PC-9 (cell line): Measurements from ENCODE around the gene VENTX. TPM values are rescaled to one million over a fixed set of nuclear protein-coding genes. Genes with fewer than 3 reads are reported as not detected.
A peak's percentile ranks its signal among the peaks of the same experiment; 100 is the strongest.

ENCODE experiments used
- BruUV-seq: library from RNA; stranded (reverse); fragments of 400-500 nt; replicated peaks from 2 replicates; lab custom pipeline; 2021; lab: Mats Ljungman, UMichigan
- CTCF ChIA-PET: fragments of 300-600 bp; sonication (Branson Sonifier 250); formaldehyde crosslinking; loops from one replicate; lab custom pipeline; 2022; ENCODE audit warnings: antibody characterized with exemption; lab: Charles Lee
- POLR2A ChIA-PET: fragments of 300-600 bp; sonication (Branson Sonifier 250); formaldehyde crosslinking; loops from one replicate; lab custom pipeline; 2022; ENCODE audit warnings: antibody characterized with exemption; ENCODE audit not compliant: unreplicated experiment; lab: Charles Lee
- DNase-seq, 2 experiments: peaks; one replicate each; pipeline versions ENCODE4 v3.0.0 to v3.0.0-alpha.2; 2015 to 2022; ENCODE audit warnings: mixed read lengths in 1 of 2
- H2AFZ ChIP-seq: fragments of 200-600 bp; sonication (generic); 2 replicates; pipeline ENCODE4 v1.8.1; 2017; ENCODE audit warnings: antibody characterized with exemption
- H3F3A ChIP-seq: fragments of 200-600 bp; sonication (generic); 2 replicates; pipeline ENCODE4 v1.8.1; 2017; ENCODE audit warnings: antibody characterized with exemption, mild to moderate bottlenecking, low read depth; ENCODE audit not compliant: insufficient read depth
- H3K27ac ChIP-seq: fragments of 200-600 bp; sonication (generic); 2 replicates; pipeline ENCODE4 v1.6.1; 2016; ENCODE audit warnings: mixed run types
- H3K27me3 ChIP-seq: fragments of 200-600 bp; sonication (generic); 2 replicates; pipeline ENCODE4 v1.6.1; 2016; ENCODE audit warnings: low read depth, mixed run types; ENCODE audit not compliant: insufficient read depth
- H3K36me3 ChIP-seq: fragments of 200-600 bp; sonication (generic); 2 replicates; pipeline ENCODE4 v1.6.1; 2016; ENCODE audit warnings: low read depth, mixed run types
- H3K4me1 ChIP-seq: fragments of 200-600 bp; sonication (generic); replicated peaks from 2 replicates; pipeline ENCODE4 v1.6.1; 2016; ENCODE audit warnings: mixed run types; ENCODE audit not compliant: insufficient read depth
- H3K4me2 ChIP-seq: fragments of 200-600 bp; sonication (generic); 2 replicates; pipeline ENCODE4 v1.6.1; 2017; ENCODE audit warnings: mixed run types
- H3K4me3 ChIP-seq: fragments of 200-600 bp; sonication (generic); 2 replicates; pipeline ENCODE4 v1.6.1; 2016; ENCODE audit warnings: mixed run types
- H3K79me2 ChIP-seq: fragments of 200-600 bp; sonication (generic); 2 replicates; pipeline ENCODE4 v1.6.1; 2017; ENCODE audit warnings: low read depth, mixed run types
- H3K9me2 ChIP-seq: fragments of 200-600 bp; sonication (generic); 2 replicates; pipeline ENCODE4 v1.8.1; 2017; ENCODE audit warnings: mild to moderate bottlenecking; ENCODE audit not compliant: insufficient read depth
- H3K9me3 ChIP-seq: fragments of 200-600 bp; sonication (generic); 2 replicates; pipeline ENCODE4 v1.8.1; 2016; ENCODE audit warnings: low read depth; ENCODE audit not compliant: insufficient read depth
- H4K20me1 ChIP-seq: fragments of 200-600 bp; sonication (generic); 2 replicates; pipeline ENCODE4 v1.8.1; 2017; ENCODE audit not compliant: insufficient read depth
- CTCF ChIP-seq: fragments of 200-600 bp; sonication (generic); conservative IDR thresholded peaks from 2 replicates; pipeline ENCODE4 v1.6.1; 2017; ENCODE audit warnings: mixed run types, antibody characterized with exemption, mild to moderate bottlenecking, moderate library complexity
- EZH2 ChIP-seq: fragments of 200-600 bp; sonication (generic); IDR thresholded peaks from 2 replicates; pipeline ENCODE4 v1.8.0; 2017; ENCODE audit warnings: antibody characterized with exemption, low read depth
- intact Hi-C: fragments of 100-400 bp; cut with micrococcal nuclease; formaldehyde crosslinking; loops from one replicate; pipeline ENCODE4 v1.10.0; 2022; ENCODE audit not compliant: unreplicated experiment
- total RNA-seq: library from RNA; stranded (reverse); gene quantifications from 2 replicates; pipeline ENCODE4 v1.2.3, GENCODE V29; 2021

The VENTX gene
- total RNA-seq, 1 experiment from 2014 or later, result not detected

GRCh38 chr10:133272964-133273420, 35.3 kb downstream of the VENTX start:
- Histone ChIP-seq H3K9me3 (no peaks in the 10 kb centered on the region), H3K4me2 (no peak overlapping the region), H3K9me2 (no peaks in the 10 kb centered on the region), H3K4me3 (no peak overlapping the region), H3K27ac (no peak overlapping the region), H3F3A (peaks cover 12% of the 10 kb centered on the region), H3K27me3 (no peaks in the 10 kb centered on the region), H3K36me3 (no peaks in the 10 kb centered on the region), H4K20me1 (no peaks in the 10 kb centered on the region), H3K79me2 (0 out of 2 replicates have a peak, but pooled peaks cover 5% of the 10 kb centered on the region), H2AFZ (no peak overlapping the region), H3K4me1 (peaks cover 23% of the 10 kb centered on the region)
- ChIA-PET POLR2A (no interaction called here), CTCF (no interaction called here)
- no peak for DNase-seq
- no TSS peak for BruUV-seq
- TF ChIP-seq EZH2 (no peak), CTCF (no peak)
- intact Hi-C loops, result no loop called here

GRCh38 chr10:133273534-133274143, 36.0 kb downstream of the VENTX start:
- no peak overlapping the region for H3K27ac ChIP-seq
- no peak overlapping the region for H3K4me3 ChIP-seq
- H3K79me2 ChIP-seq, result 0 out of 2 replicates have a peak, but pooled peaks cover 5% of the 10 kb centered on the region
- no peak overlapping the region for H3K4me2 ChIP-seq
- no peaks in the 10 kb centered on the region for H3K9me2 ChIP-seq
- BruUV-seq, result no TSS peak
- H3K36me3 ChIP-seq, result no peaks in the 10 kb centered on the region
- H3K9me3 ChIP-seq, result no peaks in the 10 kb centered on the region
- POLR2A ChIA-PET, result no interaction called here
- intact Hi-C loops, result no loop called here
- H3K27me3 ChIP-seq, result no peaks in the 10 kb centered on the region
- DNase-seq, result no peak
- H3K4me1 ChIP-seq, result peaks cover 27% of the 10 kb centered on the region
- H3F3A ChIP-seq, result peaks cover 18% of the 10 kb centered on the region
- CTCF ChIA-PET, result no interaction called here
- TF ChIP-seq EZH2 (no peak), CTCF (no peak)
- no peak overlapping the region for H2AFZ ChIP-seq
- H4K20me1 ChIP-seq, result no peaks in the 10 kb centered on the region

- CTCF ChIA-PET, result no interaction called here
- intact Hi-C loops, result no loop called here
- no peak overlapping the region for H2AFZ ChIP-seq
- H3K79me2 ChIP-seq, result 0 out of 2 replicates have a peak, but pooled peaks cover 5% of the 10 kb centered on the region
- H3K36me3 ChIP-seq, result no peaks in the 10 kb centered on the region
- no peaks in the 10 kb centered on the region for H3K9me2 ChIP-seq
- peak overlapping the region; percentile 58 for H3K4me3 ChIP-seq
- H3F3A ChIP-seq, result peaks cover 29% of the 10 kb centered on the region
- H4K20me1 ChIP-seq, result no peaks in the 10 kb centered on the region
- BruUV-seq, result no TSS peak
- H3K9me3 ChIP-seq, result no peaks in the 10 kb centered on the region
- POLR2A ChIA-PET, result interaction anchor here (0.9 kb wide), 1 partner anchor 16 kb away, joined by 10 read pairs; no protein-coding TSS in a partner anchor
- peak overlapping the region; percentile 89 for H3K4me2 ChIP-seq
- TF ChIP-seq EZH2, result no peak
- TF ChIP-seq CTCF, result no peak
- peaks cover 38% of the 10 kb centered on the region for H3K4me1 ChIP-seq
- peak; percentile 54 to 68 for DNase-seq
- H3K27ac ChIP-seq, result peak overlapping the region; percentile 89
- no peaks in the 10 kb centered on the region for H3K27me3 ChIP-seq
Measured at GRCh38 chr10:133274751-133275683, 37.4 kb downstream of the VENTX start.
